Osteoblast (primary cell): Measurements from ENCODE around the gene IL34. TPM values are rescaled to one million over a fixed set of nuclear protein-coding genes. Genes with fewer than 3 reads are reported as not detected.

Source experiments
- DNase-seq: peaks from one replicate; pipeline ENCODE4 v3.0.0; 2011; ENCODE audit warnings: low spot score, mixed read lengths; ENCODE audit not compliant: insufficient read length; ENCODE audit errors: missing footprints
- H2AFZ ChIP-seq: 2 replicates; pipeline ENCODE4 v1.6.0; 2011; ENCODE audit warnings: mild to moderate bottlenecking, low read length
- H3K27ac ChIP-seq: 2 replicates; pipeline ENCODE4 v1.5.1; 2011; ENCODE audit warnings: mild to moderate bottlenecking, low read depth, low read length, moderate library complexity
- H3K27me3 ChIP-seq: 2 replicates; pipeline ENCODE4 v1.6.0; 2012; ENCODE audit warnings: mild to moderate bottlenecking, control low read depth, inconsistent platforms, low read length, moderate library complexity; ENCODE audit not compliant: insufficient read depth
- H3K36me3 ChIP-seq: 2 replicates; pipeline ENCODE4 v1.5.1; 2011; ENCODE audit warnings: mild to moderate bottlenecking, low read length, control low read depth, moderate library complexity; ENCODE audit not compliant: insufficient read depth
- H3K4me1 ChIP-seq: 2 replicates; pipeline ENCODE4 v1.5.1; 2011; ENCODE audit warnings: mild to moderate bottlenecking, low read length, control low read depth, moderate library complexity; ENCODE audit not compliant: insufficient read depth
- H3K4me2 ChIP-seq: 2 replicates; pipeline ENCODE4 v1.6.0; 2011; ENCODE audit warnings: mild to moderate bottlenecking, low read length; ENCODE audit not compliant: insufficient read depth
- H3K4me3 ChIP-seq: fragments of 200-600 bp; sonication (generic); 3 replicates; pipeline ENCODE4 v1.5.1; 2012; ENCODE audit warnings: mild to moderate bottlenecking, low read length, inconsistent platforms; ENCODE audit not compliant: insufficient read depth
- H3K79me2 ChIP-seq: 2 replicates; pipeline ENCODE4 v1.6.0; 2012; ENCODE audit warnings: mild to moderate bottlenecking, low read length, control low read depth, inconsistent platforms; ENCODE audit not compliant: insufficient read depth
- H3K9me3 ChIP-seq: 2 replicates; pipeline ENCODE4 v1.5.1; 2011; ENCODE audit warnings: low read depth, low read length, control low read depth
- H4K20me1 ChIP-seq: 2 replicates; pipeline ENCODE4 v1.6.0; 2012; ENCODE audit warnings: mild to moderate bottlenecking, low read length, control low read depth; ENCODE audit not compliant: insufficient read depth
- CTCF ChIP-seq: IDR thresholded peaks from 2 replicates; pipeline ENCODE4 v1.5.1; 2011; ENCODE audit warnings: mild to moderate bottlenecking, low read depth, low read length, moderate library complexity; ENCODE audit errors: extremely low read depth
- total RNA-seq: library from RNA; depleted of rRNA; stranded (reverse); fragments of >200 nt; gene quantifications from 2 replicates; pipeline ENCODE4 v1.2.3, GENCODE V29; 2012

The IL34 gene
- total RNA-seq, 1 donor = 9.4 TPM

- Histone ChIP-seq H3K9me3 (no peaks in the 10 kb centered on the region), H3K27ac (no peak overlapping the region), H3K79me2 (peaks cover 53% of the 10 kb centered on the region), H3K36me3 (peaks cover 96% of the 10 kb centered on the region), H3K4me2 (no peak overlapping the region), H2AFZ (no peak overlapping the region), H3K27me3 (no peaks in the 10 kb centered on the region), H4K20me1 (peaks cover 13% of the 10 kb centered on the region), H3K4me1 (no peaks in the 10 kb centered on the region), H3K4me3 (no peak overlapping the region)
- DNase-seq = peak; percentile 51
- no peak for TF ChIP-seq CTCF
These were observed 28.1 kb downstream of the IL34 start for GRCh38 chr16:70674221-70675014.

- H3K27ac ChIP-seq = peak overlapping the region; percentile 54
- no peaks in the 10 kb centered on the region for H3K9me3 ChIP-seq
- peak; percentile 52 for DNase-seq
- H3K36me3 ChIP-seq = peaks cover 87% of the 10 kb centered on the region
- no peaks in the 10 kb centered on the region for H3K27me3 ChIP-seq
- peaks cover 21% of the 10 kb centered on the region for H4K20me1 ChIP-seq
- no peak overlapping the region for H3K4me2 ChIP-seq
- H2AFZ ChIP-seq = no peak overlapping the region
- H3K4me3 ChIP-seq = no peak overlapping the region
- no peak for TF ChIP-seq CTCF
- peaks cover 62% of the 10 kb centered on the region for H3K79me2 ChIP-seq
- peaks cover under 1% of the 10 kb centered on the region for H3K4me1 ChIP-seq
These were observed 29.6 kb downstream of the IL34 start for GRCh38 chr16:70675851-70676513.

GRCh38 chr16:70676675-70677498 is 30.5 kb downstream of the IL34 start:
- peak overlapping the region; percentile 54 for H3K27ac ChIP-seq
- DNase-seq = peak; percentile 84
- no peaks in the 10 kb centered on the region for H3K9me3 ChIP-seq
- no peak overlapping the region for H3K4me3 ChIP-seq
- peaks cover 10% of the 10 kb centered on the region for H3K4me1 ChIP-seq
- H3K27me3 ChIP-seq = no peaks in the 10 kb centered on the region
- peaks cover 28% of the 10 kb centered on the region for H4K20me1 ChIP-seq
- no peak overlapping the region for H2AFZ ChIP-seq
- peaks cover 65% of the 10 kb centered on the region for H3K79me2 ChIP-seq
- no peak for TF ChIP-seq CTCF
- peaks cover 78% of the 10 kb centered on the region for H3K36me3 ChIP-seq
- H3K4me2 ChIP-seq = no peak overlapping the region
